Stimulated activated CD4-positive, alpha-beta T cell treated with anti-CD3 and anti-CD28 coated beads, Interleukin-2, amount 100 ng/mL, for 48 hours (primary cell): ENCODE measurements around the gene ZBTB25.
A peak's percentile ranks its signal among the peaks of the same experiment; 100 is the strongest.
"Not testable (repeated sequence)": the region's sequence is repeated elsewhere in the genome, so short reads cannot be mapped to it uniquely, and the experiment has no call there.

Experiments
- DNase-seq, 2 donors: peaks; one replicate each; pipeline ENCODE4 v3.0.0-alpha.2; 2020

ZBTB25 gene, protein sequence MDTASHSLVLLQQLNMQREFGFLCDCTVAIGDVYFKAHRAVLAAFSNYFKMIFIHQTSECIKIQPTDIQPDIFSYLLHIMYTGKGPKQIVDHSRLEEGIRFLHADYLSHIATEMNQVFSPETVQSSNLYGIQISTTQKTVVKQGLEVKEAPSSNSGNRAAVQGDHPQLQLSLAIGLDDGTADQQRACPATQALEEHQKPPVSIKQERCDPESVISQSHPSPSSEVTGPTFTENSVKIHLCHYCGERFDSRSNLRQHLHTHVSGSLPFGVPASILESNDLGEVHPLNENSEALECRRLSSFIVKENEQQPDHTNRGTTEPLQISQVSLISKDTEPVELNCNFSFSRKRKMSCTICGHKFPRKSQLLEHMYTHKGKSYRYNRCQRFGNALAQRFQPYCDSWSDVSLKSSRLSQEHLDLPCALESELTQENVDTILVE

DNA sequence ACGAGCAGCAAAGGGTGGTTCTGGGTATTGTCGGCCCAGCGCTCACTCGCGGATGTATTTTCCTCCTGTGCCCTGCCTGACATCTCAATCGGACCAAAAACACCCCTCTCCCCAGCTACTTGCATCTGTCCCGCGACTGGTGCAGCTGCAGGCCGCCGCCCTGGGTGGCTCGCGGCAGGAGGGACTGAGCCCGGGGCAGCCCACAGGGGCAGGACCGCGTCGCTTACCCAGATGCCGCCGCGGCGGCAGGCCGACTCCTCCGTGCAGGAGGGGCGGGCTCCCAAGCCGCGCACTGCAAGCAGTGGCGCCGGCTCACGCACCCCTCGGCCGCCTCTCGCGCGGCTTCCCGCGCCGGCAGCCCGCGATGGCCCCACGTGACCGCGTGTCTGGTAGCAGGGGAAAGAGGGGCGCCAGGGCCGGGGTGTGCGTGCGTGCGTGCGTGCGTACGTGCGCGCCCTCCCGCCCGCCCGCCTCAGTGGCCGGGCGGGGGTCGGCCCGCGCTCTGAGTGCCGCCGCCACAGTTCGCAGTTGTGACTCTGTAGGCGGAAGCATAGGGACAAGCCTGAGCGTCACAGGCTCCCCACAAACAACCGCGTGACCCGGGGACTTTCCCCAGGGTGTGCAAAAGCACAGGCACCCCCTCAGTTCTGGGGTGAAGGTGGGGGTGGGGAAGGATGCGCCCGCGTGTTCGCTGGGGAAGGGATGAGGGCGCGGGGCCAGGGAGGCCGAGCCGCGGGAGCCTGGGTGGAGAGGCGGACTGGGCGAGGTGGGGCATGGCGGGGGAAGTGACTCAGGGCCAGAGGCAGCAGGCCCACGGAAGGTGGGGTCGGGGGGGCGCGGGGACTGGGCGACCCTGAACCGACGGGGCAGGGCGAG, at the start of gene ZBTB25:
Gene ZBTB25 (minus strand): TSS at position 405 of the 876 bp plus-strand sequence. CDS start 13,305 bp downstream, outside the sequence.
- DNase-seq: peak; percentile 84 to 88

DNA sequence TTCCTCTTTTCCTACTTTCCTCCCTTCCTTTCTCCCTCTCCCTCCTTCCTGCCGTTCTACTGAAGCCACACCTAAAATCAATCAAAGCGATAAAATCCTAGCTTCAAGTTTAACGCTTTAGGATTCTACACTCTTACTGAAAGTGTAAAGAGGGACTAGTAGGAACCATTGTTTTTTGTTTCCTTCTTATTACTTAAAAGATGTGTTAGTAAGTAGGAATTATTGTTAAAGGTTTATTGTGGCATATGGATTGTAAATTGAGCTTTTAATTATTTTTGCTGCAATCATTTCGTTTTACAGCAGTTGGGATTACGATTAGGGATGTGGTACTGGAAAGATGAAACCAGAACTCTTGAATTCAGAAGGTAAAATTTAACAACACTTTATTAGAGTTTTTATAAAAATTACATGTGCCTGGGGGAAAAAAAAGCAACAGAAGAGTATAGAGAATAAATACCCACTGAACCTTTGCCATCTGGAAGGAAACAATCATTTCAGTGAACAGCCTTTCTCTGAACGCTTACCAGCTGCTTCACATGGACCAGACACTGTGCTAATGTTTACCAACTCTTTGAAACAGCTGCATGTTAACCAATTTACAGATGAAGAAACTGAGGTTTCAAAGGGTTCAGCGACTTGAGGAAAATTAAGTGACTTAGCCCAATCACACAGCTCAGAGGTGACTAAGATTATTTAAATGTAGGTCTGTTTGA, 47.1 kb upstream of the ZBTB25 start:
- no peak for DNase-seq

DNA sequence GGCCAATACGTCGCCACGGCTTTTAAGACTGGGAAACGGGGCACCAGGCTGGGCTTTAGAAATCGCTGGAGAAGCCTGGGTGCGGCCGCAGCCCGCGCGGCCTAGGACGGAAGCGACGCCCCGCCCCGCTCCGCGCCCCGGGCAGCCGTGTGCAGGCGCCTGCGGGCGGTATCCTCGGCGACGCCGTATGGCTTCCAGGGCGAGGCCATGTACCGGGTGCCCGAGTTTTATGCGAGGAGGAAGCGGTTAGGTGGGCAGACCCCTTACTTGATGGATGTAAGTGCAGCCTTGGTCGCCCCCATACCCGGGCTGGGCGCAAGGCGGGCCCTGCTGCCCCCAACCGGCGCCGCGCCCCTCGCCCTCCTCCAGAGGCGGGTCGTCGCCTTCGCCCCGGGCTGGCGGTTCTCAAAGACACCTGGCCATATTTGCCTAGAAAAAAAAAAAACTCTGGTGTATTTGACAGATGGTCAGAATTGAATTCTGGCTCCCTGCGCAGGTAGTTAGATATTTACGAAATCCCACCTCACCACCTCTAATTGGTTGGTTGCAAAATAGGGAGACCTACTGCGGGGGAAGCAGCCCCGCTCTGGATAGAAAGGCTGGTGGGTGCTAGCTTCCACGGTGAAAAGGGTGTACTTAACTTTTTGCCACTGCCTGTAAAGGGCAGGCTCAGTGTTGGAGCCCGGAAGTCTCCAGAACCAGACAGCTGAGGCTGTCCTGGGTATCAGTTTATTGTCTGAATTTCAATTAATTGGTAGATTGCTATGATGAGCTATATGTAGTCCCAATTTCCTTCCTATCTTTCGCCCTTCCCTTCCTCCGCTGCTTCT, 46.4 kb upstream of the ZBTB25 start, which contains the start of gene PPP1R36:
Gene PPP1R36 (plus strand): TSS at position 171 of the 830 bp plus-strand sequence. CDS start 37 bp downstream, at position 208.
- DNase-seq: peak in 1 of 2 donors; percentile 46

DNA sequence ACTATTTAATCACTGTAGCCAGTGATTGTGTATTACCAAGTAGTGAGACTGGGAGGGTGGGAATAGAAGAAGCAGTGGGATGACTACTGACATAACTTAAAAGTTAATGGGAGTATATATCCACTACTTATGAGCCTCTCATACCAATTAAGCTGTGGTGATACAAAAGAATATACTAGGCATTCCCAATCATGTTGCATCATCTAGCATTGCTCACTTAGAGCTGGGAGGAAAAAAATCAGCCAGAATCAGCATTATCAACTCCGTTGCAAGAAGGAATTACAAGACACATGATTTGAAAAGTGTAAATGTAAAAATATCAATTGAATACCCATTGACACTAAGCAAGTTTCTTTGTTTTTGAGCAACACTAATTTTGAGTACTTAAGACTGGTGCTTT, 45.4 kb upstream of the ZBTB25 start:
- no peak for DNase-seq

DNA sequence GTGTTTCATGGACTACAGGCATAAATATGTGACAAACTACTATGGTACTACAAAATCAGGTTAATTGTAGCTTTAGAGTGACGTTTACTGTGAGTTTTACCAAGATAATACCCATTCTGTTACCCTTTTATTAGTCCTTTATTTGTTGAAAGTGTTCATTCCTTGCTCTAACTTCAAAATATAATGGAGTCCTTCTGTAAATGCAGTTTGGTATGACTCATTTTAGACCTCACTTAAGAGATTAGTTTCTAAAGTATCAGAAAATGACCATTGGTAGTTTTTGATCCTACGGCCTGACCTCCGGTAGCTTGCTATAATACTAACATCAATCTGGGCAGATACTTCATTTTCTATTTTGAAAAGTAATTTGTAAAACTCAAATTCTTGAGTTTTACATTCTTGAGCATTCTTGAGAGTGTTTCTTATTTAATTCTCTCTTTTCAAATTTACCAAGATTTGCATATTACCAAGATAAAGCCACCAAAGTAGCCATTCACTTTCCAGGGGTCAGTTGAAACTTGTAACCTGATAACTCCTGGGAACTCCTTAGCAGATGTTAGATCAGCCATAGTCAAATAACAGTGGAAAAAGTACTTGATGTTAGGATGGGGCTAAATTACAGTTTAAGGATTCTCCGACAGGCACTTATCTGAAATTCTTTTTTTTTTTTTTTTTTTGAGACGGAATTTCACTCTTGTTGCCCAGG, 41.1 kb upstream of the ZBTB25 start:
- DNase-seq: no peak

DNA sequence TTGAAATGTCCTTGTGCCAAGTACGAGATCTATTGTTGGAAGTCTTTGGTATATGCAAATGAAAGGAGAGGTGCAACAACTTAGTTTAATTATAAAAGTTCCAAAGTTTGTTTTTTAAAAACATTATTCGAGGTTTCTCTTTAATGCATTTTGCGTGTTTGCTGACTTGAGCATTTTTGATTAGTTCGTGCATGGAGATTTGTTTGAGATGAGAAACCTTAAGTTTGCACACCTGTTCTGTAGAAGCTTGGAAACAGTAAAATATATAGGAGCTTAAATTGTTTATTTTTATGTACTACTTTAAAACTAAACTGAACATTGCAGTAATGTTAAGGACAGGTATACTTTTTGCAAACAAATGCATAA, 39.2 kb upstream of the ZBTB25 start:
- no peak for DNase-seq

DNA sequence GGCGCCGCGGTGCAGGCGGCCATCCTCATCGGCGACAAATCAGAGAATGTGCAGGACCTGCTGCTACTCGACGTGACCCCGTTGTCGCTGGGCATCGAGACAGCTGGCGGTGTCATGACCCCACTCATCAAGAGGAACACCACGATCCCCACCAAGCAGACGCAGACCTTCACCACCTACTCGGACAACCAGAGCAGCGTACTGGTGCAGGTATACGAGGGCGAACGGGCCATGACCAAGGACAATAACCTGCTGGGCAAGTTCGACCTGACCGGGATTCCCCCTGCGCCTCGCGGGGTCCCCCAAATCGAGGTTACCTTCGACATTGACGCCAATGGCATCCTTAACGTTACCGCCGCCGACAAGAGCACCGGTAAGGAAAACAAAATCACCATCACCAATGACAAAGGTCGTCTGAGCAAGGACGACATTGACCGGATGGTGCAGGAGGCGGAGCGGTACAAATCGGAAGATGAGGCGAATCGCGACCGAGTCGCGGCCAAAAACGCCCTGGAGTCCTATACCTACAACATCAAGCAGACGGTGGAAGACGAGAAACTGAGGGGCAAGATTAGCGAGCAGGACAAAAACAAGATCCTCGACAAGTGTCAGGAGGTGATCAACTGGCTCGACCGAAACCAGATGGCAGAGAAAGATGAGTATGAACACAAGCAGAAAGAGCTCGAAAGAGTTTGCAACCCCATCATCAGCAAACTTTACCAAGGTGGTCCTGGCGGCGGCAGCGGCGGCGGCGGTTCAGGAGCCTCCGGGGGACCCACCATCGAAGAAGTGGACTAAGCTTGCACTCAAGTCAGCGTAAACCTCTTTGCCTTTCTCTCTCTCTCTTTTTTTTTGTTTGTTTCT, 38.6 kb upstream of the ZBTB25 start:
- DNase-seq: no peak

DNA sequence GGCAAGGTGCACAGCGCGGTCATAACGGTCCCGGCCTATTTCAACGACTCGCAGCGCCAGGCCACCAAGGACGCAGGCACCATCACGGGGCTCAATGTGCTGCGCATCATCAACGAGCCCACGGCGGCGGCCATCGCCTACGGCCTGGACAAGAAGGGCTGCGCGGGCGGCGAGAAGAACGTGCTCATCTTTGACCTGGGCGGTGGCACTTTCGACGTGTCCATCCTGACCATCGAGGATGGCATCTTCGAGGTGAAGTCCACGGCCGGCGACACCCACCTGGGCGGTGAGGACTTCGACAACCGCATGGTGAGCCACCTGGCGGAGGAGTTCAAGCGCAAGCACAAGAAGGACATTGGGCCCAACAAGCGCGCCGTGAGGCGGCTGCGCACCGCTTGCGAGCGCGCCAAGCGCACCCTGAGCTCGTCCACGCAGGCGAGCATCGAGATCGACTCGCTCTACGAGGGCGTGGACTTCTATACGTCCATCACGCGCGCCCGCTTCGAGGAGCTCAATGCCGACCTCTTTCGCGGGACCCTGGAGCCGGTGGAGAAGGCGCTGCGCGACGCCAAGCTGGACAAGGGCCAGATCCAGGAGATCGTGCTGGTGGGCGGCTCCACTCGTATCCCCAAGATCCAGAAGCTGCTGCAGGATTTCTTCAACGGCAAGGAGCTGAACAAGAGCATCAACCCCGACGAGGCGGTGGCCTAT, 37.8 kb upstream of the ZBTB25 start:
- no peak for DNase-seq

DNA sequence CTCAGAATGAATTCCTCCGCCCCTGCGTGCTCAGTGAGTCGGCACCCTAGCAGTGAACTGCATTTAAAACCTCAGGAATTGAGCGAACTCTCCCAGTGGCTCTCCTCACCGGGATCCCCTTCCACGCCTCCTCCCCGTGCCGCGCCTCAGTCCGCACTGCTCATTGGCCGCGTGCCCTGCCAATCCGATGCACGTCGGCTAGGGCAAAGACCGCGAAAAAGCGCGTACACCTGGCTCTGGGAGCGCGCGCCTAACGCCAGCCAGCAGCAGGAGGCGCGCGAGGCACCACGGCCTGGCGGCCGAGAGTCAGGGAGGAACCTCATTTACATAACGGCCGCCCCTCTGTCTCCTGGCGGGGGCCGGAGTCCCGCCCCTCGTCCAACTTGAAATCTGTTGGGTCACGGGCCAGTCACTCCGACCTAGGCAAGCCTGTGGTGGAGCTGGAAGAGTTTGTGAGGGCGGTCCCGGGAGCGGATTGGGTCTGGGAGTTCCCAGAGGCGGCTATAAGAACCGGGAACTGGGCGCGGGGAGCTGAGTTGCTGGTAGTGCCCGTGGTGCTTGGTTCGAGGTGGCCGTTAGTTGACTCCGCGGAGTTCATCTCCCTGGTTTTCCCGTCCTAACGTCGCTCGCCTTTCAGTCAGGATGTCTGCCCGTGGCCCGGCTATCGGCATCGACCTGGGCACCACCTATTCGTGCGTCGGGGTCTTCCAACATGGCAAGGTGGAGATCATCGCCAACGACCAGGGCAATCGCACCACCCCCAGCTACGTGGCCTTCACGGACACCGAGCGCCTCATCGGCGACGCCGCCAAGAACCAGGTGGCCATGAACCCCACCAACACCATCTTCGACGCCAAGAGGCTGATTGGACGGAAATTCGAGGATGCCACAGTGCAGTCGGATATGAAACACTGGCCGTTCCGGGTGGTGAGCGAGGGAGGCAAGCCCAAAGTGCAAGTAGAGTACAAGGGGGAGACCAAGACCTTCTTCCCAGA, 36.9 kb upstream of the ZBTB25 start, which contains the start of gene HSPA2:
Gene HSPA2 (plus strand): TSS at position 534 of the 995 bp plus-strand sequence. CDS start 109 bp downstream, at position 643.
- DNase-seq: peak; percentile 94 to 95

DNA sequence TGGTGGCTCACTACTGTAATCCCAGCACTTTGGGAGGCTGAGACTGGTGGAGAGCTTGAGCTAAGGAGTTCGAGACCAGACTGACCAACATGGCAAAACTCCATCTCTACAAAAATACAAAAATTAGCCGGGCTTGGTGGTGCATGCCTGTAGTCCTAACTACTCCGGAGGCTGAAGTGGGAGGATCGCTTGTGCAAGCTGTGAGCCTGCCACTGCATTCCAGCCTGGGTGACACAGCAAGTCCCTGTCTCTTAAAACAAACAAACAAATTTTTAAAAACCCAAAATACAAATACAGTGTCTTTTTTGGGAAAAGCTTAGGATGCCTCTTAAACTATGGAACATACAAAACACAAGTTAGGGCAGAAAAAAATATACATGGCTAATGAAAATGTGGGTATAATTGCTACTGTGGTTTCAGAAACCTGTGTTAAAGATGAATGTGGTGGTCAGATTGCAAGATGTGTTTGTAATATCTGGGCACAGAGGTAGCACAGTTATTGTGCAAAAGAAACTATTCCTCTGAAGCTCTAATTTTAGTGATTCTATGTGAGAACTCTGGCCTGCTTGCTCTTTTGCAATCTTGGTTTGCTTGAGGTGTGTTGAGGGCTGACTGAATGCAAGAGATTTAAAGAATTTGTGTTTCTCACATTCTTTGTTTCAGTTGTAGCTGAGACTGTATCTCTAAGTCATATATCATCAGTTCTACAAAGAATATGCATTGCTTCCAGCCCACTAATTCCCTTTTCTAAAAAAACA, 33.0 kb upstream of the ZBTB25 start:
- DNase-seq: no peak

DNA sequence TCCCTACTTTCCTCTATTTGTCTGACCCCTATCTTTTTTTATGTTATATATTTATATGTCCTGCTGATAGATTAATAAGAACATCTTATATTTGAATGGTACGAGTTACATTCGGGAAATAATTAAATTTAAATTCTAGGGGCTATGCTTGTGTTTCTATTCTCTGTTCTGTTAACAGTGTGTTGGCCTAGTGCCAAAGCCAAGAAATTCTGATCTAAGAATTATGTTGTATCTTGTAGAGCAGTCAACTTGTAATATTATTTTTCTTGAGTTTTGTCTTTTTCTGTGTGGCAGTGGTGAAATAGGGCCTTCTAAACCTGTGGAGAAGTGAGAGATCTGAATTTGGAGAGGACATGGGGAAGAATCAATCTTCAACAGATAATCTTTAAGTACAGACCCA, 27.9 kb upstream of the ZBTB25 start:
- DNase-seq: no peak

DNA sequence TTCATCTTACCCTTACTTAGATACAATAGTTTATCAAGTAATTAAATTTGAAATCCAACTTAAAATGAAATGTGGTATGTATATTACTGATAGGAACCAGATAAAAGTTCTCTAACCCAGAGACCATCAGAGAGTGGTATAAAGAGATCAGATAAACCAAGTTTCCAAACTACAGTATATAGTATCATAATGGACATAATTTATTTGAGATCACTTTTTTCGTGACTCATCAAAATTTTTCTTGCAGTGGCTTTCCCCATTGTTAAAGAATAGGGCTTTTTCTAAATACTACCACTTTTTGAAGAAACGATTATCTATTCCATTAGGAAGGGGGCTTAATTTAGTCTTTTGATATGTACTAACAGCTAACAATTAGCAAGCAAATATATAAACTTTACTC, 21.7 kb upstream of the ZBTB25 start:
- DNase-seq: no peak

DNA sequence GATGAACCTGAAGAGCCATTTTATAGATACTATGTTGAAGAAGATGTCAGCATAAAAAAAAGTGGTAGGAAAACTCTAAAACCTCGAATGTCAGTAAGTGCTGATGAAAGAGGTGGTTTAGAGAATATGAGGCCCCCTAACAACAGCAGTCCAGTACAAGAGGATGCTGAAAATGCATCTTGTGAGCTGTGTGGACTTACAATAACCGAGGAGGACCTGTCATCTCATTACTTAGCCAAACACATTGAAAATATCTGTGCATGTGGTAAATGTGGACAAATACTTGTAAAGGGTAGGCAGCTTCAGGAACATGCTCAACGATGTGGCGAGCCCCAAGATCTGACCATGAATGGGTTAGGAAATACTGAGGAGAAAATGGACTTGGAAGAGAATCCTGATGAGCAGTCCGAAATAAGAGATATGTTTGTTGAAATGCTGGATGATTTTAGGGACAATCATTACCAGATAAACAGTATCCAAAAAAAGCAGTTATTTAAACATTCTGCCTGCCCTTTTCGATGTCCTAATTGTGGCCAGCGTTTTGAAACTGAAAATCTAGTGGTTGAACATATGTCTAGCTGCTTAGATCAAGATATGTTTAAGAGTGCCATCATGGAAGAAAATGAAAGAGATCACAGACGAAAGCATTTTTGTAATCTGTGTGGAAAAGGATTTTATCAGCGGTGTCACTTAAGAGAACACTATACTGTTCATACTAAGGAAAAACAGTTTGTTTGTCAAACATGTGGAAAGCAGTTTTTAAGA, 19.1 kb upstream of the ZBTB25 start:
- no peak for DNase-seq

DNA sequence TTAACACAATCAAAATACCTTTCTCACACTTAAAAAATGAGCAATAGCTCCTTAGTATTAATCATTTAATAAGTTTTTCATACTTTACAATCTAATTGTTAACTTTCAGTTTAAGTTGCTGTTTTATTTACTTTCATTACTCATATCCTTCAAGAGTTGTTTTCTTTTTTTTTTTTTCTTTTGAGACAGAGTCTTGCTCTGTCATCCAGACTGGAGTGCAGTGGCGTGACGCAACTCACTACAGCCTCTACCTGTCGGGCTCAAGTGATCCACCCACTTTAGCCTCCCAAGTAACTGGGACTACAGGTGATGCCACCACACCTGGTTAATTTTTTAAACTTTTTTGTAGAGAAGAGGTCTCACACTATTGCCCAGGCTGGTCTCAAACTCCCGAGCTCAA, 17.1 kb upstream of the ZBTB25 start:
- DNase-seq: no peak

DNA sequence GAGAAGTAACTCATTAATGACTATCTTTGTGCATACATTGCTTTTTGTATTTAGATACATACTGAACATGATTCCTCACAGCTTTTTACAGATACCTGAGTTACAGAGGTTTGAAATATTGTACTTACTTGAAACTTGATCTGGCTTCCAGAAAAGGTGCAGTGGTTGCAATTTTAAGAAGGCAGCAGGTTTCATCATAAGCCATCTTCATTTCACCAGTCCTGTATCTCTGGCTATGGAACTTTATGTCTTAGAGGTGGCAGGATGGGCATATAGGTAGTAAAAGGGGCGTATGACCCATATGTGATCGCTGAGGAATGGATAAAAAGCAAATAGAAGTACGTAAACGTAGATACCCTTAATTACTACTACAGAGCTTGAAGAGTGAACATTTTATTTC, 14.6 kb upstream of the ZBTB25 start:
- no peak for DNase-seq

DNA sequence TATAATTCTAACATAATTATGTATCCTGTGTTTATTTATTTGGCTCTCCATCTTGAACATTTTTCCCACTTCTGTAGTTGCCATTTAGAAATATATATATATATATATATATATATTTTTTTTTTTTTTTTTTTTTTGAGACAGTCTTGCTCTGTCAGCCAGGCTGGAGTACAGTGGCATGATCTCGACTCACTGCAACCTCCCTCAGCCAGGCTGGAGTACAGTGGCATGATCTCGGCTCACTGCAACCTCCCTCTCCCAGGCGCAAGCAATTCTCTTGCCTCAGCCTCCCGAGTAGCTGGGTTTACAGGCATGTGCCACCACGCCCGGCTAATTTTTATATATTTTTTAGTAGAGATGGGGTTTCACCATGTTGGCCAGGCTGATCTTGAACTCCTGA, 14.0 kb upstream of the ZBTB25 start:
- not testable (repeated sequence) for DNase-seq

DNA sequence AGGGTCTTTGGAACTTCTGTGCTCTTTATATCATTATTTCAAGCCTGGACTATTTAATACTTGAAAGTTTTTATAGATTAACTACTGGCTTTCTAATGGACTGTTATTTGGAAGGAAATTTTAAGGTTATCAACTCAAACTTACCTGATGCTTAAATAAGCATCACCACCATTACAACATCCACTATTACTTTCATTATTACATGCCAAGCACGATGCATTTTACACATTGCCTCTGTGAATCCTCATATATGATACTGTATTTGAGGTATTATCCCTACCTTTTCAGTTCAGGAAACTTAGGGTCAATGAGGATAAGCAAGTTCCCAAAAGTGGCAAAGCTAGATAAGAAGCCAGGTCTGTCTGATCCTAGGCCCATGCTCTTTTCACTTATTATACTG, 13.3 kb upstream of the ZBTB25 start:
- DNase-seq: no peak
